ENCODE data around the gene RGMB. TPM values are rescaled to one million over a fixed set of nuclear protein-coding genes. Genes with fewer than 3 reads are reported as not detected.

RGMB gene
- total and polyA plus RNA-seq, 2 of the 13 experiments (the other 11 are each of a cell fraction or from before 2014, with no cell fraction given) = 3.0 to 3.8 TPM

- TF ChIP-seq ZNF883 (CRISPR knock-in tag; IDR thresholded peaks at IDR 0.05; ENCODE audit: not compliant biosample characterization) (no peak), ZNF564 (CRISPR knock-in tag; IDR thresholded peaks at IDR 0.05) (no peak), XBP1 (CRISPR knock-in tag; IDR thresholded peaks at IDR 0.05) (no peak), FOXP1 (IDR thresholded peaks at IDR 0.05) (no peak), FOXP1 (CRISPR knock-in tag; IDR thresholded peaks at IDR 0.05) (peak; percentile 19; the same call in 1 of the 2 replicates), ZBTB21 (CRISPR knock-in tag; IDR thresholded peaks at IDR 0.05) (peak; percentile 87; the same call in 1 of the 2 replicates), FOXM1 (CRISPR knock-in tag; IDR thresholded peaks at IDR 0.05) (no peak), ZNF484 (CRISPR knock-in tag; IDR thresholded peaks at IDR 0.05; ENCODE audit: borderline replicate concordance, low read depth) (no peak), TBX3 (IDR thresholded peaks at IDR 0.05; ENCODE audit: borderline replicate concordance) (peak; percentile 34; the same call in 1 of the 2 replicates), ZNF451 (CRISPR knock-in tag; IDR thresholded peaks at IDR 0.05) (peak; percentile 38; the same call in 1 of the 2 replicates), HOXA3 (CRISPR knock-in tag; IDR thresholded peaks at IDR 0.05) (peak; percentile 61; the same call in 1 of the 2 replicates), ZNF232 (CRISPR knock-in tag; IDR thresholded peaks at IDR 0.05; ENCODE audit: borderline replicate concordance) (0 out of 2 replicates have a peak, but pooled peaks have one; percentile 36), ASH2L (IDR thresholded peaks at IDR 0.05; ENCODE audit: insufficient read length, low read depth, low read length) (peak; percentile 75), PCBP2 (optimal IDR thresholded peaks at IDR 0.05; ENCODE audit: low read depth, low read length, poor library complexity, severe bottlenecking) (no peak), ZBTB37 (CRISPR knock-in tag; IDR thresholded peaks at IDR 0.05) (peak; percentile 86), ZNF607 (CRISPR knock-in tag; IDR thresholded peaks at IDR 0.05; ENCODE audit: borderline replicate concordance) (no peak), TCF7 (IDR thresholded peaks at IDR 0.05; ENCODE audit: low read depth) (peak; percentile 65), ARID4A (CRISPR knock-in tag; IDR thresholded peaks at IDR 0.05; ENCODE audit: borderline replicate concordance) (peak; percentile 27; the same call in 1 of the 2 replicates), MEF2D (CRISPR knock-in tag; IDR thresholded peaks at IDR 0.05) (peak; percentile 45; the same call in 1 of the 2 replicates), RARG (CRISPR knock-in tag; IDR thresholded peaks at IDR 0.05; ENCODE audit: low read depth) (no peak), PAX8 (CRISPR knock-in tag; IDR thresholded peaks at IDR 0.05; ENCODE audit: borderline replicate concordance) (no peak), HNF4A (CRISPR knock-in tag; IDR thresholded peaks at IDR 0.05) (peak; percentile 76)
- TF ChIP-seq, protein P1, sequence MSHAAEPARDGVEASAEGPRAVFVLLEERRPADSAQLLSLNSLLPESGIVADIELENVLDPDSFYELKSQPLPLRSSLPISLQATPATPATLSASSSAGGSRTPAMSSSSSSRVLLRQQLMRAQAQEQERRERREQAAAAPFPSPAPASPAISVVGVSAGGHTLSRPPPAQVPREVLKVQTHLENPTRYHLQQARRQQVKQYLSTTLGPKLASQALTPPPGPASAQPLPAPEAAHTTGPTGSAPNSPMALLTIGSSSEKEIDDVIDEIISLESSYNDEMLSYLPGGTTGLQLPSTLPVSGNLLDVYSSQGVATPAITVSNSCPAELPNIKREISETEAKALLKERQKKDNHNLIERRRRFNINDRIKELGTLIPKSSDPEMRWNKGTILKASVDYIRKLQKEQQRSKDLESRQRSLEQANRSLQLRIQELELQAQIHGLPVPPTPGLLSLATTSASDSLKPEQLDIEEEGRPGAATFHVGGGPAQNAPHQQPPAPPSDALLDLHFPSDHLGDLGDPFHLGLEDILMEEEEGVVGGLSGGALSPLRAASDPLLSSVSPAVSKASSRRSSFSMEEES (CRISPR knock-in tag; IDR thresholded peaks at IDR 0.05) = no peak
Measured at GRCh38 chr5:98779264-98779877, 5.9 kb downstream of the RGMB start (continued).

Data from HepG2 (cell line).